ENCODE results near the gene BCL2L2.

GRCh38 chr14:23310546-23310945 lies 3.9 kb downstream of the BCL2L2 start:
- no peak for TF ChIP-seq TAF1 (IDR thresholded peaks at IDR 0.05; ENCODE audit: borderline replicate concordance, insufficient read depth, low read length)
- TF ChIP-seq REST (IDR thresholded peaks at IDR 0.05; ENCODE audit: insufficient read depth in 1 of 2, low read depth in 2 of 2, low read length in 2 of 2) = no peak
- TF ChIP-seq FOXP2 (optimal IDR thresholded peaks at IDR 0.05; ENCODE audit: borderline replicate concordance, extremely low read depth, extremely low read length, insufficient read depth) = no peak
- no peak for TF ChIP-seq POLR2AphosphoS5 (IDR thresholded peaks at IDR 0.05; ENCODE audit: low read depth, low read length)

Data from PFSK-1 (cell line).